GM12891 (cell line): ENCODE data around the gene HELQ.

Experiments
- POLR2A ChIP-seq: IDR thresholded peaks from 2 replicates; pipeline ENCODE4 v1.6.1; 2011; ENCODE audit warnings: low read depth, low read length, control low read depth
- POLR2AphosphoS5 ChIP-seq: IDR thresholded peaks from 2 replicates; pipeline ENCODE4 v1.6.1; 2011; ENCODE audit warnings: low read depth, low read length, control low read depth
- POU2F2 ChIP-seq: IDR thresholded peaks from 2 replicates; pipeline ENCODE4 v1.6.1; 2011; ENCODE audit warnings: low read depth, mild to moderate bottlenecking, control low read depth, low read length, moderate library complexity
- SPI1 ChIP-seq: IDR thresholded peaks from 2 replicates; pipeline ENCODE4 v1.6.1; 2011; ENCODE audit warnings: low read depth, low read length, control low read depth
- TAF1 ChIP-seq: IDR thresholded peaks from 2 replicates; pipeline ENCODE4 v1.6.1; 2011; ENCODE audit warnings: low read depth, low read length, control low read depth

DNA sequence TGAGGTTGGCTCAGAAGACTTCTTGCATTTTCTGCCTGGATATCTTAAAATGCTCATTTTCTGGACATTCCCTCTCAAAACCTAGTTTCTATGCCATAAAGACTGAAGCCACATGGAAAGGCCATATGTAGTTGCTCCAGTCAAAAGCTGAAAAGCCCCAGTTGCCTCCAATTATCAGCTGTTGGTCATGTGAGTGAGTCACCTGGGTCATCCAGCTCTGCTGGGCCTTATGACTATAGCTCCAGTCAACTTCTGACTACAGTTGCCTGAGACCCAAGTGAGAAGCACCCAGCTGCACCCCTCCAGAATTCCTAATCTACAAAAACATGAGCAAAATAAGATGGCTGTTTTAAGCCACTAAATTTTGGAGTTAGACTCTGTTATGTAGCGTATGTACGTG, 41.9 kb downstream of the HELQ start:
- TF ChIP-seq TAF1 (no peak), POLR2A (no peak), POLR2AphosphoS5 (no peak), SPI1 (no peak), POU2F2 (no peak)
